ENCODE data around the gene ANKRD44. TPM values are rescaled to one million over a fixed set of nuclear protein-coding genes. Genes with fewer than 3 reads are reported as not detected.

Gene ANKRD44
- total RNA-seq, 1 donor from 2014 or later: 8.1 TPM

DNA sequence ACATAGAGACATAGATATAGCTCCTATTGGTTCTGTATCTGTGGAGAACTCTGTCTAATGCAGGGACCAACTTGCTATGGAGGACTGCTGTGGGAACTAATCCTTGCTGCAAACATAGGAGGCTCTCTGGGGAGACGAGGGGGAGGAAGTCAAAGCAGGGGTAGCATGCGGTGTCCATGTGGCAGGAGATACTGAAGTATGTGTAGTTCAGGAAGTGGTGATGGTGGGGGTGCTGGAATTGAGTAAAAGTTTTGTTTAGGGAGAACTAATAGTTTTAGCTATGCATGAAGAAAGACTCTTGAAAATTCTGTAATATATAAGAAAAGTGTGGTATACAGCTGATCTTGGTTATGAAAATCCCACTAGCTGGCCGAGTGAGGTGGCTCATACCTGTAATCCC, 62.0 kb downstream of the ANKRD44 start:
- TF ChIP-seq, protein P1, sequence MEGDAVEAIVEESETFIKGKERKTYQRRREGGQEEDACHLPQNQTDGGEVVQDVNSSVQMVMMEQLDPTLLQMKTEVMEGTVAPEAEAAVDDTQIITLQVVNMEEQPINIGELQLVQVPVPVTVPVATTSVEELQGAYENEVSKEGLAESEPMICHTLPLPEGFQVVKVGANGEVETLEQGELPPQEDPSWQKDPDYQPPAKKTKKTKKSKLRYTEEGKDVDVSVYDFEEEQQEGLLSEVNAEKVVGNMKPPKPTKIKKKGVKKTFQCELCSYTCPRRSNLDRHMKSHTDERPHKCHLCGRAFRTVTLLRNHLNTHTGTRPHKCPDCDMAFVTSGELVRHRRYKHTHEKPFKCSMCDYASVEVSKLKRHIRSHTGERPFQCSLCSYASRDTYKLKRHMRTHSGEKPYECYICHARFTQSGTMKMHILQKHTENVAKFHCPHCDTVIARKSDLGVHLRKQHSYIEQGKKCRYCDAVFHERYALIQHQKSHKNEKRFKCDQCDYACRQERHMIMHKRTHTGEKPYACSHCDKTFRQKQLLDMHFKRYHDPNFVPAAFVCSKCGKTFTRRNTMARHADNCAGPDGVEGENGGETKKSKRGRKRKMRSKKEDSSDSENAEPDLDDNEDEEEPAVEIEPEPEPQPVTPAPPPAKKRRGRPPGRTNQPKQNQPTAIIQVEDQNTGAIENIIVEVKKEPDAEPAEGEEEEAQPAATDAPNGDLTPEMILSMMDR (IDR thresholded peaks at IDR 0.05; ENCODE audit: unreplicated experiment): no peak
- Mint-ChIP-seq H3K36me3 (ENCODE audit: low read depth, unreplicated experiment) (no peaks in the 10 kb centered on the region), H3K27ac (ENCODE audit: unreplicated experiment) (no peak overlapping the region), H3K27me3 (ENCODE audit: unreplicated experiment) (peaks cover 2% of the 10 kb centered on the region), H3K9me3 (ENCODE audit: unreplicated experiment) (no peaks in the 10 kb centered on the region), H3K4me3 (ENCODE audit: unreplicated experiment) (no peak overlapping the region), H3K4me1 (ENCODE audit: unreplicated experiment) (no peaks in the 10 kb centered on the region)
- no peak for DNase-seq (ENCODE audit: low spot score)

DNA sequence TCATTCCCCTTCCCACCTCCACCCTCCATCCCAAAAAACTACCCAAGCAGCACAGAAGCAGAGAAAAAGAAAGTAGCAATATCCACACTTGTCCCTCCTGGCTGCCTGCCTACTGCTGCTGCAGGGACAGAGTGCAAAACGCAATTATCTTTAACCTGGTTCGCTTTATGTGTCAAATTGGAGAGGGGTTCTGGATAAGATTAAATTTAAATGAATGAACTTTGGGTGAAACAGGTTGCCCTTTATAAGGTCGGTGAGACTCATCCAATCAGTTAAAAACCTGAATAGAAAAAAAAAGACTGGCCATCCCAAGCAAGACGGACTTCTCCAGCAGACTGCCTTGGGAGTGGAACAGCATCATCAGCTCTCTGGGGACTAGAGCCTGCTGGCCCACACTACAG, 62.6 kb downstream of the ANKRD44 start:
- no peaks in the 10 kb centered on the region for H3K9me3 Mint-ChIP-seq (ENCODE audit: unreplicated experiment)
- DNase-seq (ENCODE audit: low spot score): no peak
- TF ChIP-seq, protein P1 (IDR thresholded peaks at IDR 0.05; ENCODE audit: unreplicated experiment): no peak
- no peaks in the 10 kb centered on the region for H3K4me1 Mint-ChIP-seq (ENCODE audit: unreplicated experiment)
- peaks cover 2% of the 10 kb centered on the region for H3K27me3 Mint-ChIP-seq (ENCODE audit: unreplicated experiment)
- H3K27ac Mint-ChIP-seq (ENCODE audit: unreplicated experiment): no peak overlapping the region
- no peak overlapping the region for H3K4me3 Mint-ChIP-seq (ENCODE audit: unreplicated experiment)
- H3K36me3 Mint-ChIP-seq (ENCODE audit: low read depth, unreplicated experiment): no peaks in the 10 kb centered on the region

DNA sequence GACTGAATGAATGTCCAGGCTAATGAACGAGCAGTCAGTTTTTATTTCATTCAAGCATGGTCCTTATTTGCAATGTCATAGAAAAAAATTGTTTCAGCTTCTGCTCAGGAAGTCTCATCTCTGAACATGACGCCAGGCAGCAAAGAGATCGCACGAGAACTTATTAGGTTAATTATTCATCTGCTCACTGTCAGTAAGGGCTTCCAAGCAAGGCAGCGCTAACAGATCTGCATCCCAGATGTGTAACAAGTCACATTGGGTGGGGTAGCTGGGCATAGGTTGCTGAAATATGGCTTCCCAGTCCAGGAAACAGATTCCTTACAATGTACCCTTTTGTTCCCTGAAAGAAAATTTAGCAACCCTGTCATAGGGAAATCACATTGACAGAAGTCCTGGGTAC, 63.5 kb downstream of the ANKRD44 start:
- no peaks in the 10 kb centered on the region for H3K36me3 Mint-ChIP-seq (ENCODE audit: low read depth, unreplicated experiment)

DNA sequence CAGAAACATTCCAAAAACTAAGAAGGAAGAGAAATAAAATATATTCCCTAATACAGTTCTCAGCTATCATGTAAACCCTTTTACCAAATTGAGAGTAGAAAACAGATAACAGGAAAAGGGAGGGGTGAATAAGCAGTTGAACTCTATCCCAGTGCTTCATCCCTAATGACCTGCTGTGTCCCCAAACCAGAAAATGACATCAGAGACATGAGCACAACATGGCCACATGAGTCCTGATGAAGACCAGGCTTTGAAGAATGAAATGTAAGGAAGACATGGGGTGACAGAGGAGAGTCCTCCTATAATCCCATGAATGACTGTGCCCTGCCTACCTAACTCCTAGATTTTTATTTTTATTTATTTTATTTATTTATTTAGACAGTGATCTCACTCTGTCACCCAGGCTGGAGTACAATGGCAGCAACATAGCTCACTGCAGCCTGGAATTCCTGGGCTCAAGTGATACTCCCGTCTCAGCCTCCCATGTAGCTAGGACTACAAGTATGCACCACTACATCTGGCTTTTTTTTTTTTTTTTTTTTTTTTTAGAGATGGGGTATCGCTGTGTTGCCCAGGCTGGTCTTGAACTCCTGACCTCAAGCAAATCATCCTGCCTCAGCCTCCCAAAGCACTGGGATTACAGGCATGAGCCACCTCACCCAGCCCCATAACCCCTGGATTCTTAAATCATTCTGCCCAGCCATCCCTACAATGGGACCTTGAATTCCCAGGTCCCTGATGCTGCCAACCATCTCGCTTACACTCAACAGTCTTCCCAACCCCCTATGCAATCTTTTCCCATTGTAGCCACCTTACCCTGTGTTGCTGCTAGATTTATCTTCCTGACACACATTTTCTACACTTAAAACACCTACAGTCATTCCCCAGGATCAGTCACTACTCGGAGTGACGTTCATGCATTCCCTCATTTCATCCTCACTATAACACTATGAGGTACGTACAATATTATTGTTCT, 64.5 kb downstream of the ANKRD44 start:
- TF ChIP-seq, protein P1 (IDR thresholded peaks at IDR 0.05; ENCODE audit: unreplicated experiment): no peak
- Mint-ChIP-seq H3K36me3 (ENCODE audit: low read depth, unreplicated experiment) (no peaks in the 10 kb centered on the region), H3K27ac (ENCODE audit: unreplicated experiment) (no peak overlapping the region), H3K4me3 (ENCODE audit: unreplicated experiment) (no peak overlapping the region), H3K27me3 (ENCODE audit: unreplicated experiment) (peaks cover 2% of the 10 kb centered on the region), H3K4me1 (ENCODE audit: unreplicated experiment) (no peaks in the 10 kb centered on the region), H3K9me3 (ENCODE audit: unreplicated experiment) (no peaks in the 10 kb centered on the region)
- DNase-seq (ENCODE audit: low spot score): no peak

More for the DNA sequence above, 63.5 kb downstream of the ANKRD44 start:
- Mint-ChIP-seq H3K27ac (ENCODE audit: unreplicated experiment) (no peak overlapping the region), H3K9me3 (ENCODE audit: unreplicated experiment) (no peaks in the 10 kb centered on the region), H3K4me1 (ENCODE audit: unreplicated experiment) (no peaks in the 10 kb centered on the region), H3K4me3 (ENCODE audit: unreplicated experiment) (no peak overlapping the region), H3K27me3 (ENCODE audit: unreplicated experiment) (peaks cover 2% of the 10 kb centered on the region)
- TF ChIP-seq, protein P1 (IDR thresholded peaks at IDR 0.05; ENCODE audit: unreplicated experiment): no peak
- no peak for DNase-seq (ENCODE audit: low spot score)

DNA sequence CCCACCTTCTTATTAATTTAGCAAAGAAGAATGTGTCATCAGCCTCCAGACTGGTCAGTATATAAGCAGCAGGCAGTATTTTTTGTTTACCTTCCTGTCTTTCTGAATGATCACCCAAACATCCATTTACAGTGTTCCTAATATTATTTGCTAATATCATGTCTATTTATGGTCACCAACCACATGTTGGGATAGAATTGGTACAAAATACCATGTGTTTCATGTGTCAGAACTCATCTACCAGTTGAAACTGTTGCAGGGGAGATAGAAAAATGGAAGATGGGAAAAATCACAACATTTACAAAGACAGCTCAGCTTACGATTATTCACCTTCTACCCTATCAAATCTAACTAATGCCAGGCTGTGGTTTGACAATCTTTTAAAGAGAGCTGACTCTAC, 66.2 kb downstream of the ANKRD44 start:
- H3K27me3 Mint-ChIP-seq (ENCODE audit: unreplicated experiment): no peaks in the 10 kb centered on the region
- no peak overlapping the region for H3K4me3 Mint-ChIP-seq (ENCODE audit: unreplicated experiment)
- H3K36me3 Mint-ChIP-seq (ENCODE audit: low read depth, unreplicated experiment): no peaks in the 10 kb centered on the region
- TF ChIP-seq, protein P1 (IDR thresholded peaks at IDR 0.05; ENCODE audit: unreplicated experiment): no peak
- no peak for DNase-seq (ENCODE audit: low spot score)
- peaks cover 4% of the 10 kb centered on the region for H3K4me1 Mint-ChIP-seq (ENCODE audit: unreplicated experiment)
- H3K9me3 Mint-ChIP-seq (ENCODE audit: unreplicated experiment): no peaks in the 10 kb centered on the region
- no peak overlapping the region for H3K27ac Mint-ChIP-seq (ENCODE audit: unreplicated experiment)
